HG03060 (cell line): ENCODE measurements around the gene IFNAR1.
"Not testable (repeated sequence)": the region's sequence is repeated elsewhere in the genome, so short reads cannot be mapped to it uniquely, and the experiment has no call there.

Experiments used
- ATAC-seq: cut with Tn5 transposase; IDR thresholded peaks from one replicate; pipeline ENCODE4 v1.9.1; 2021; ENCODE audit warnings: low read depth, moderate number of reproducible peaks; ENCODE audit not compliant: unreplicated experiment

Gene IFNAR1

DNA sequence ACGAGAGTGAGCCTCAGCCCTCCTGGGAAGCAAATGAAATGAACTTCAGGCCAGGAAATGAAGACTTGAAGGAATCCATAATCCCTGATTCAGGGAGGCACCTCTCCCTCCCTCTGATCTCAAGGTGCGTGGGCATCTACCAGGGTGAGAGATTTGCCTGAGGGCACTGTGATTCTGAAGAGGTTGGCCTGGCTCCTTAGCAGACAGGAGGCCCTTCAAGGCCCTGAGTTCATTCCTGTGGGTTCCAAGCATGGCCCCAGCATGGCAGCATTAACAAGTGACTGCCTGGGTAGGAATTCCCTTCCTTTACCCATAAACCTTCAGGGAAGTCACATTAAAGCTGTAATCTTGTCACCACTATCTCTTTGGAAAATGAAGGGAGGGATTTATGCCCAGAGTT lies 48.7 kb downstream of the IFNAR1 start:
- no peak for ATAC-seq

DNA sequence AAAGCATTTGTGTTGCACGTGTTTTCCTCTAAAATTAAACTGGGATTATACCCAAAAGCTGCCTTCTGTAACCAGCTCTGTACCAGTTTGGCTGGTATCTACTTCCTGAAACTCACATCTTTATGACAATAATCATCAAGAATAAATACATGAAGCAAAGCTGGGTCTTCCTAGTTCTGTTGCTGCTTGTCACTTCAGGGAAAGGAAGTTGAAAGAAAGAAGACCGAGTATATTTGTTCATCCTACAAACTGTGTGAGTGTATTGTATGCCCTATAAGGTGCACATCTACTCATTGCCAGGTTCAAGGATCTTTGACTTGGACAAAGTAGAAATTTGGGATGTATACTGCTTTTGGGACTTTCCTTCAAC lies 49.3 kb downstream of the IFNAR1 start:
- ATAC-seq = no peak

GRCh38 chr21:33374450-33375096 lies 49.8 kb downstream of the IFNAR1 start:
- peak; percentile 48 for ATAC-seq

DNA sequence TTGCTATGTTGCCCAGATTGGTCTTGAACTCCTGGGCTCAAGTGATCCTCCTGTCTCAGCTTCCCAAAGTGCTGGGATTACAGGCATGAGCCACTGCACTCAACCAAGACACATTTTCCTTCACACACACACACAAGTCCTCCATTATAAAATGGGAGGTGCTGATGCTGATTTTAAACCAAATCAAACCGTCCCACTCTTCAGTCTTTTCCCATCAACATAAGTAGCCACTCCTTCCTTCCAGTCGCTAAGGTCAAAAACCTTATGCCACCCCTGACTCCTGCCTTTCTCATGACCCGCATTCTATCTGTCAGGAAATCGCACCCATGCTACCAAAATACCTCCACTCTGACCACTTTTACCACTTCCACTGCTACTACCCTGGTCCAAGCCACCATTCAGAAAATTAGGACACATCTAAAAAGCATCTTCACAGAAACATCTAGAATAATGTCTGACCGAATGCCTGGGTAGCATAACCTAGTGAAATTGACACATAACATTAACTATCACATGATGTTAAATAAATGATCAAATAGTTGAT lies 50.4 kb downstream of the IFNAR1 start:
- ATAC-seq = no peak

- no peak for ATAC-seq
Observed at GRCh38 chr21:33377221-33377920, 52.6 kb downstream of the IFNAR1 start.

DNA sequence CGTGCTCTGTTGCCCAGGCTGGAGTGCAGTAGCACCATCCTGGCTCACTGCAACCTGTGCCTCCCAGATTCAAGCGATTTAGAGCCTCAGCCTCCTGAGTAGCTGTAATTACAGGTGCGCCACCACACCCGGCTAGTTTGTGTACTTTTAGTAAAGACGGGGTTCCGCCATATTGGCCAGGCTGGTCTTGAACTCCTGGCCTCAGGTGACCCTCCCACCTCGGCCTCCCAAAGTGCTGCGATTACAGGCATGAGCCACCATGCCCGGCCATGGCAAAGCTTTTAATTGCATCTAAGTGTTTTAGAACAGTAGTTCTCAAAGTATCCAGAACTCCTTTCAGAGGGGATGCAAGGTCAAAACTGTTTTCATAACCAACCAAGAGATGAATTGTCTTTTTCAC lies 53.3 kb downstream of the IFNAR1 start:
- no peak for ATAC-seq

- not testable (repeated sequence) for ATAC-seq
Observed at GRCh38 chr21:33379934-33380333, 55.2 kb downstream of the IFNAR1 start.

- peak; percentile 44 for ATAC-seq
Observed at GRCh38 chr21:33380483-33380998, 55.8 kb downstream of the IFNAR1 start.

DNA sequence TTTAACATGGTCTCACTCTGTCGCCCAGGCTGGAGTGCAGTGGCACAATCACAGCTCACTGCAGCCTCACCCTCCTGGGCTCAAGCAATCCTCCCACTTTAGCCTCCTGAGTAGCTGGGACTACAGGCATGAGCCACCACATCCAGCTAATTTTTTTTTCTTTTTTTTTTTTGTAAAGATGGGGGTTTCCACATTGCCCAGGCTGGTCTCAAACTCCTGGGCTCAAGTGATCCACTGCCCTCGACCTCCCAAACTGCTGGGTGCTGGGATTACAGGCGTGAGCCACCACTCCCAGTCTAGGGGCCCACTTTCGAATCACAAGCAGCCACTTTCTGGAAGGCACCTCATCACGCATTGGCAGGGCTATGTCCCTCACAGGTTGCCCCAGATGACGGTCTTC lies 56.6 kb downstream of the IFNAR1 start:
- ATAC-seq = not testable (repeated sequence)

DNA sequence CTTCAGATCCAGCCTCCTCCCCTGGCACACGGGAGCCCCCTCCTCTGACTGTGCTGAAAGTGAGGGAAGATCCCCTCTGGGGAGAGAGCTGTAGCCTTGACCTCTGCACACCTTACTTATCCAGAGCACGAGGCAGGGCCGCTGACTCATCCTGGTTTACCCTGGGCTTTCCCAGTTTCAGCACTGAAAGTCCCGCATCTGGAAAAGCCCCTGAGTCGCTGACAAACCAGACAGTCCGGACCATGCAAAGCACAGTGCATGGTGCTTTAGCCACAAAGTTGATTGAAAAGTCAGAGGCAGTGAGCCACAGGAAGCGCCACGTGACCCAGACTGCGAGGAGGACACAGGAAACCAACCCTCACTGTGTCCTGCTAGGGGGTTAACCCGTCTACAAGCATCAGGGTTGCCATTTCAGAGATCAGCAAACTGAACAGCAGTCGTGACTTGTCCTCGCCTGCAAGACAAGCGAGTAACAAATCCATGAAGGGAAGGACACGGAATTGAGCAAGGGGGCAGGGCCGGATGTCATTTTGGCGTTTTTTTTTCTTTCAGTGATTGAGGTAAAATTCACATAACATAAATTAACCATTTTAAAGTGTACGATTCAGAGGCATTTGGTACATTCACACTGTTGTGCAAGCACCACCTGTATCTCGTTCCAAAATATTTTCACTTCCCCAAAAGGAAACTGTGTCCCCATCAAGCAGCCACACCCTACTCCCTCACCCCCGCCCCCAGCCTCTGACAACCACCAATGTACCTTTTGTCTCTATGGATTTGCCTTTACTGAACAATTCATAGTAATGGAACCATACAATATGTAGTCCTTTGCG lies 58.5 kb downstream of the IFNAR1 start:
- ATAC-seq = peak; percentile 70

DNA sequence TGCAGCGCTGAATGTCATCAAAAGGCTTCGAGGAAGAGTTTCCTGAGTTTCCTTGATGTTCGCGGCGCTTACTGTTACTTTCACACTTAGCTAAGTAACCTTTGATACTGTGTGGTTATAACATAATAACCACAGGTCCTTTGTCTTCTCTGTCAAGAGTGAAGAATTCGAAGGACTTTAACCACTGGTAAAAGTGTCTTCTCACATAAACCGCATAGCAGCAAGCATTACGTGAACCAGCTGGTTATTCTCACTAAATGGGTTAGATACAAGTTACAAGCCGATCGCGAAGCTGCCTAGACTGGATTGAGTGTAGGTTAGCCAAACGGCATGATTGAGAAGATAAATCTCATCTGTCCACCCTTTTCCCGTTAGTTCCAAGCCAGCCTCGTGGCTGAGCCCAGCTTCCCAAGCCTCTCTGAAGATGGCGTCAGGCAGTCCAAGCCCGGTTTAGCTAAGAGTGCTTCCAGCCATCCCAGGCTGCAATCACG lies 60.1 kb downstream of the IFNAR1 start:
- ATAC-seq = no peak

GRCh38 chr21:33386222-33386784 lies 61.5 kb downstream of the IFNAR1 start:
- no peak for ATAC-seq

- no peak for ATAC-seq
Observed at GRCh38 chr21:33387294-33387693, 62.5 kb downstream of the IFNAR1 start.

- ATAC-seq = no peak
Observed at GRCh38 chr21:33388188-33388587, 63.4 kb downstream of the IFNAR1 start.

DNA sequence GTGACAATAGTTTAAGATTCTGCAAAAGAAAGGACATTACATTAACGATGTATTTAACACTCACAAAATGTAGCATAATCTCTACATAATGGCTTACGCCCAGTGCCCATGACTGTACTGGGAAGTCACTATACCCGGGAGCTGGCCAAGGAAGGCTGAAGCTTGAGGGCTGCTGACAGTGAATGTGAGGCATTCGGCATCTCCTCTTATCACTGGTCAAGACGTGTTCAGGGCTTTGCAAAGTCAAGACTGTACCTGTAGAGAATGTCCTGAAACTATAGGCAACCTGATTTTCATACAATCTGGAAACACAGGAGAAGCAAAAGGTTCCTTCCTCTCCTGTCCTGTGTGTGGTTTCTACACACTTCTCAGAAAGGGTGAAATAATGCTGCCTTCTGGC lies 65.7 kb downstream of the IFNAR1 start:
- ATAC-seq = no peak

GRCh38 chr21:33391656-33392055 lies 66.9 kb downstream of the IFNAR1 start:
- ATAC-seq = no peak

DNA sequence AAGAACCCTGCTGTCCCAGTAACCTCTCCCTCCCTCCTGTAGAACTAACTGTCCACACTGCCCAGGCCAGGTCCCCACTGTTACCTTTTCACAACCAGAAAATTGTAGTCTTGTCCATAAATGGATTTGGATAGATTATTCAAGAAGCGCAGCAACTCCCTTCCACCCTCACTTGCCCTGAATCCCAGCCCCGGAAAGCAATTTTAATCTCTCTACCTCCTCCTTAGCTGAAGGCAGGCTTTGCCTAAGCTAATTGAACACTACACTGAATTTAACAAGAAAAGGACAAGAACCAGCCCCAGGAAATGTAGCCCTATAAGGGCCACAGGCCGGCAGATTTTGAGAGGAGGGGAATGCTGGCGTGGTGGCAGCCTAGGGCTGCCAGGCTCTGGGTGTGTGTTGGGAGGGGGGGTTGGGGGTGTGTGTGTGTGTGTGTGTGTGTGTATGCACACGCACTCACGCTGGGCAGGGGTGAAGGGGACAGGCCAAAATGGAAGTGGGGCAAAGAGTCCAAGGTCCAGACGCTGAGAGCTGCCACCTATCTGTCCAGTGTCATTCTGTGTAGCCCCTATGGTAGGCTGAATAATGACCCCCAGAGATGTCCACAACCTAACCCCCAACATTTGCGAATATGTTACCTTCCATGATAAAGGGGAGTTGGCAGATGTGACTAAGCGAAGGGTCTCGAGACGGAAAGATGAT lies 67.7 kb downstream of the IFNAR1 start:
- ATAC-seq = no peak

DNA sequence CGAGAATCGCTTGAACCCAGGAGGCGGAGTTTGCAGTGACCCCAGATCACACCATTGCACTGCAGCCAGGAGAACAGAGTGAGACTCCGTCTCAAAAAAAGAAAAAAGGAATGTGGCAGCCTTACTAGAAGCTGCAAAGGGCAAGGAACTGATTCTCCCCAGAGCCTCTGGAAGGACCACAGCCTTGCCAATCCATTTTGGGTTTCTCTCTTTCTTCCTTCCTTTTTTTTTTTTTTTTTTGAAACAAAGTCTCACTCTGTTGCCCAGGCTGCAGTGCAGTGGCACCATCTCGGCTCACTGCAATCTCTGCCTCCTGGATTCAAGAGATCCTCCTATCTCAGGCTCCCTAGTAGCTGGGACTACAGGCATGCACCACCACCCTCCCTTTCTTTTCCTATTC lies 68.6 kb downstream of the IFNAR1 start:
- no peak for ATAC-seq

DNA sequence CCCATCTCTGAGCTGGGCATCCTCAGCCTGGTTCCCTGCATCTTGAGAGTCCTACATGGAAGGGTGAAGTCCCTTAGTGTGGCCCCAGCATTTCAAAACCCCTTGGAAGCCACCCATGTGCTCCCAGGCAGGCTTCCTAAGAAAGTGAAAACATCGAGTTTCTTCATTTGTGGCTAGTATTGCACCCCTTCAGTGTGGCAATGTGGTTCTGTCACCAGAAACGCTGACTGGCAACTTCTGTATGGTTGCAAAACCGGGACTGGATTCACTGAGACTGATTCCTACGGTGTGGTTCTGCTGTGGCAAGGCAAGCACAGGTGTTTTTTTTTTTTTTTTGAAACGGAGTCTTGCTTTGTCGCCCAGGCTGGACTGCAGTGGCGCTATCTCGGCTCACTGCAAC lies 69.5 kb downstream of the IFNAR1 start:
- ATAC-seq = no peak

GRCh38 chr21:33395891-33396331 lies 71.1 kb downstream of the IFNAR1 start:
- ATAC-seq = no peak
